Keratinocyte (primary cell): ENCODE data around the gene STAG1. TPM values are rescaled to one million over a fixed set of nuclear protein-coding genes. Genes with fewer than 3 reads are reported as not detected.

ENCODE experiments used
- DNase-seq: peaks from one replicate; pipeline ENCODE4 v3.0.0-alpha.2; 2011; ENCODE audit warnings: low read depth, missing footprints, low spot score
- FAIRE-seq: peaks from 2 replicates; lab custom pipeline; 2011; peaks lifted over from hg19 to GRCh38; lab: Jason Lieb, UNC
- H2AFZ ChIP-seq: 2 replicates; pipeline ENCODE4 v1.6.0; 2012; ENCODE audit warnings: low read length, control low read depth, inconsistent platforms; ENCODE audit not compliant: control insufficient read depth
- H3K27ac ChIP-seq: 2 replicates; pipeline ENCODE4 v1.5.1; 2011; ENCODE audit warnings: low read length; ENCODE audit not compliant: control insufficient read depth, insufficient read depth
- H3K27me3 ChIP-seq: 3 replicates; pipeline ENCODE4 v1.6.0; 2011; ENCODE audit warnings: low read length; ENCODE audit not compliant: control insufficient read depth, insufficient read depth; ENCODE audit errors: extremely low read depth
- H3K36me3 ChIP-seq, 2 experiments: 2 replicates in 1 of 2; 3 replicates in 1 of 2; pipeline ENCODE4 v1.5.1; 2011; ENCODE audit warnings: low read length in 2 of 2, mild to moderate bottlenecking in 1 of 2; ENCODE audit not compliant: control insufficient read depth in 2 of 2, insufficient read depth in 2 of 2; ENCODE audit errors: extremely low read depth in 1 of 2
- H3K4me1 ChIP-seq: 3 replicates; pipeline ENCODE4 v1.5.1; 2011; ENCODE audit warnings: low read length; ENCODE audit not compliant: control insufficient read depth, insufficient read depth; ENCODE audit errors: extremely low read depth
- H3K4me2 ChIP-seq: 3 replicates; pipeline ENCODE4 v1.6.0; 2011; ENCODE audit warnings: low read depth, low read length; ENCODE audit not compliant: control insufficient read depth, insufficient read depth; ENCODE audit errors: extremely low read depth
- H3K4me3 ChIP-seq, 3 experiments: fragments of 200-600 bp in 1 of 3; sonication (generic) in 1 of 3; 2 replicates in 2 of 3; 3 replicates in 1 of 3; pipeline ENCODE4 v1.5.1; 2011 to 2016; ENCODE audit warnings: low read length in 3 of 3, mild to moderate bottlenecking in 3 of 3, control low read depth in 2 of 3, inconsistent platforms in 1 of 3, low read depth in 1 of 3, mixed read lengths in 1 of 3, mixed run types in 1 of 3, moderate library complexity in 1 of 3; ENCODE audit not compliant: control insufficient read depth in 2 of 3, insufficient read depth in 2 of 3; ENCODE audit errors: extremely low read depth in 1 of 3
- H3K79me2 ChIP-seq: 2 replicates; pipeline ENCODE4 v1.6.0; 2012; ENCODE audit warnings: low read length; ENCODE audit not compliant: control insufficient read depth, insufficient read depth
- H3K9ac ChIP-seq: 3 replicates; pipeline ENCODE4 v1.6.0; 2011; ENCODE audit warnings: low read length; ENCODE audit not compliant: control insufficient read depth, insufficient read depth; ENCODE audit errors: extremely low read depth
- H3K9me1 ChIP-seq: 3 replicates; pipeline ENCODE4 v1.6.0; 2011; ENCODE audit warnings: low read length; ENCODE audit not compliant: control insufficient read depth, insufficient read depth; ENCODE audit errors: extremely low read depth
- H3K9me3 ChIP-seq: 2 replicates; pipeline ENCODE4 v1.5.1; 2012; ENCODE audit warnings: low read depth, low read length; ENCODE audit not compliant: control insufficient read depth
- H4K20me1 ChIP-seq: 3 replicates; pipeline ENCODE4 v1.6.0; 2011; ENCODE audit warnings: low read length; ENCODE audit not compliant: control insufficient read depth, insufficient read depth; ENCODE audit errors: extremely low read depth
- EZH2 ChIP-seq: IDR thresholded peaks from one replicate; pipeline ENCODE4 v1.6.1; 2012; ENCODE audit warnings: inconsistent platforms, mild to moderate bottlenecking, low read length, moderate library complexity
- dilution Hi-C: fragments of 300-500 bp; cut with MboI; formaldehyde crosslinking; loops from one replicate; pipeline ENCODE4 v1.7.0; 2020; ENCODE audit warnings: low sequenced_read_pairs; ENCODE audit not compliant: extremely low pct_ligation_motif_present
- polyA plus RNA-seq, 5 experiments: library from polyadenylated mRNA; depleted of rRNA in 3 of 5; stranded (reverse) in 3 of 5; stranded (forward) in 1 of 5; unstranded in 1 of 5; fragments of >200 nt; gene quantifications; 1 replicate in 1 of 5; 2 replicates in 3 of 5; 3 replicates in 1 of 5; pipeline versions ENCODE4 v1.2.1 to v1.2.3, GENCODE V29; 2011 to 2012; ENCODE audit warnings: missing spikeins in 2 of 5, low read depth in 1 of 5, low replicate concordance in 1 of 5
- TF ChIP-seq, protein P1 (sequence below), 3 experiments: IDR thresholded peaks in 1 of 3; conservative IDR thresholded peaks in 1 of 3; optimal IDR thresholded peaks in 1 of 3; 2 replicates in 2 of 3; 3 replicates in 1 of 3; pipeline versions ENCODE3 to v1.5.1; 2011; ENCODE audit warnings: low read length in 3 of 3, mild to moderate bottlenecking in 3 of 3, moderate library complexity in 2 of 3, control low read depth in 1 of 3, inconsistent platforms in 1 of 3; ENCODE audit not compliant: insufficient read depth in 2 of 3; ENCODE audit errors: extremely low read depth in 1 of 3

Gene STAG1
- polyA plus RNA-seq, 1 donor (not counting 4 experiments of a cell fraction or from before 2014, with no cell fraction given) = 11.8 TPM

DNA sequence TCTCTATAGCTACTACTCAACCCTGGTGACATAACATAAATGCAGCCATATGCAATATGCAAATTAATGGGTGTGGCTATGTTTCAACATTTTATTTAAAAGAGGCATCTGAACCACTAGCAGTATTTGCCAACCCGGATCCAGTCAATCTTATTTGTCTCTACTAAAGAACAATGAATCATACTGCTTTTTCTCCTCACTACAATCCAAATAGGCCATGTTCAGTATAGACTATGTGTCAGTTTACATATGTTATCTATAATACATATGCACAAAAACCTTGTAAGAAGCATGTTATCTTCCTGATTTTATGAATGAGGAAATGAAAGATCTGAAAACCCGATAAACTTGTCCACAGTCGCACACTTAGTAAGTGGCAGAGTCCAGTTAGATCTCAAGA lies 125.7 kb downstream of the STAG1 start:
- Histone ChIP-seq H3K9me1 (no peaks in the 10 kb centered on the region), H3K36me3 (no peaks in the 10 kb centered on the region), H3K4me2 (no peak overlapping the region), H3K9ac (no peak overlapping the region), H3K4me1 (peaks cover 19% of the 10 kb centered on the region), H4K20me1 (no peaks in the 10 kb centered on the region), H2AFZ (no peak overlapping the region), H3K4me3 (no peak overlapping the region), H3K27me3 (no peaks in the 10 kb centered on the region), H3K9me3 (no peaks in the 10 kb centered on the region), H3K79me2 (peaks cover 5% of the 10 kb centered on the region), H3K27ac (no peak overlapping the region)
- no peak for DNase-seq
- TF ChIP-seq EZH2 = no peak
- TF ChIP-seq, protein P1, sequence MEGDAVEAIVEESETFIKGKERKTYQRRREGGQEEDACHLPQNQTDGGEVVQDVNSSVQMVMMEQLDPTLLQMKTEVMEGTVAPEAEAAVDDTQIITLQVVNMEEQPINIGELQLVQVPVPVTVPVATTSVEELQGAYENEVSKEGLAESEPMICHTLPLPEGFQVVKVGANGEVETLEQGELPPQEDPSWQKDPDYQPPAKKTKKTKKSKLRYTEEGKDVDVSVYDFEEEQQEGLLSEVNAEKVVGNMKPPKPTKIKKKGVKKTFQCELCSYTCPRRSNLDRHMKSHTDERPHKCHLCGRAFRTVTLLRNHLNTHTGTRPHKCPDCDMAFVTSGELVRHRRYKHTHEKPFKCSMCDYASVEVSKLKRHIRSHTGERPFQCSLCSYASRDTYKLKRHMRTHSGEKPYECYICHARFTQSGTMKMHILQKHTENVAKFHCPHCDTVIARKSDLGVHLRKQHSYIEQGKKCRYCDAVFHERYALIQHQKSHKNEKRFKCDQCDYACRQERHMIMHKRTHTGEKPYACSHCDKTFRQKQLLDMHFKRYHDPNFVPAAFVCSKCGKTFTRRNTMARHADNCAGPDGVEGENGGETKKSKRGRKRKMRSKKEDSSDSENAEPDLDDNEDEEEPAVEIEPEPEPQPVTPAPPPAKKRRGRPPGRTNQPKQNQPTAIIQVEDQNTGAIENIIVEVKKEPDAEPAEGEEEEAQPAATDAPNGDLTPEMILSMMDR (optimal IDR thresholded peaks at IDR 0.05 in 1 of 3, IDR thresholded peaks at IDR 0.05 in 1 of 3, conservative IDR thresholded peaks at IDR 0.05 in 1 of 3; ENCODE audit: extremely low read depth in 1 of 3, insufficient read depth in 2 of 3, low read length in 3 of 3) = no peak
- dilution Hi-C loops = no loop called here
- FAIRE-seq = no peak

DNA sequence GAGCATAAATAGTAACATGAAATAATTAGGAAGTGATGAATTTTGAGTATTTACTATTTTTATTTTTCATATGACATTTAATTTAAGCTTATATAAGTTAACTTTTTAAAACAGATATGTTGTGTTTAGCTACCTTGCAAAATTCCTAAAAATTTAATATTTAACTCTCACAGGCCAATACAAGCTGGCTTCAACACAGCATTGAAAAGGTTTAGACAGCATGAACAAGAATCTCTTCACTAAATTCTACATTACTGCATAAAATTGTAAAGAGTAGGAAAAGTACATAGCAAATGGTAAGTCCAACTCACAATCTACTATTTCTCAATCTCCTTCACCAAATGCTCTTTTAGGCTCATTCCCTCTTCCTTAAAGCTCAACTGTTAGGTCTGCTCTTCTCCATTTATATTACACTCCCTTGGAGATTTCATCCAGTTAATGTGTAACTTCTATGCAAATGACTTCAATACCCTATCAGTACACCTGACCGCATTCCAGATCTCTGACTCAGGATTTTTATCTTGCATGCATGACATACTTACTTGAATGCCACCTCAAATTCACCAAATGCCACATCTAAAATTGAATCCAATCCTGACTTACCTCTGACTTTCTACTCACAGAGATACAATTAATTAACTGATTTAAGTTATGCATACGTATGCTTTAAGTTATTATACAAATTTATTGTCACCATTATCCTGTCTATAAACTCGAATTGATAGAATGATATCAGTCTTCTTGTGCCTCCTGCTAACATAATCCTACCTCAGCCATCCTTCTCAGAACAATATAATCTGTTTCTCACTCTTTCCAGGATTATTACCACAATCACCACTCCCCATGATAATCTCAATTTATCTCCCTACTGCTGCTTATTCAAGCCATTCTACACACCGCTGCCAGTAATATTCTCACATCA lies 127.0 kb downstream of the STAG1 start:
- Histone ChIP-seq H3K9me3 (no peaks in the 10 kb centered on the region), H4K20me1 (no peaks in the 10 kb centered on the region), H2AFZ (no peak overlapping the region), H3K27me3 (no peaks in the 10 kb centered on the region), H3K27ac (peak overlapping the region; percentile 36), H3K36me3 (no peaks in the 10 kb centered on the region), H3K9me1 (no peaks in the 10 kb centered on the region), H3K79me2 (peaks cover 5% of the 10 kb centered on the region), H3K4me2 (peak overlapping the region; percentile 35), H3K4me3 (no peak overlapping the region), H3K9ac (no peak overlapping the region), H3K4me1 (peaks cover 19% of the 10 kb centered on the region)
- dilution Hi-C loops = no loop called here
- FAIRE-seq (peak; percentile 87), DNase-seq (peak; percentile 41)
- no peak for TF ChIP-seq EZH2
- TF ChIP-seq, protein P1 (optimal IDR thresholded peaks at IDR 0.05 in 1 of 3, IDR thresholded peaks at IDR 0.05 in 1 of 3, conservative IDR thresholded peaks at IDR 0.05 in 1 of 3; ENCODE audit: extremely low read depth in 1 of 3, insufficient read depth in 2 of 3, low read length in 3 of 3) = no peak
